Pons (tissue), 1 donor: ENCODE results near the gene SMIM13.

Experiments
- DNase-seq: peaks from one replicate; pipeline ENCODE4 v3.0.0-alpha.2; 2016; ENCODE audit warnings: low spot score

Gene SMIM13

GRCh38 chr6:11093626-11094410 is at the start of gene SMIM13:
Gene SMIM13, plus strand, starts transcription at chr6:11093834. Its CDS starts 480 bp downstream, at chr6:11094314.
- DNase-seq: peak; percentile 98

- no peak for DNase-seq
Observed at GRCh38 chr6:11043961-11044711, 49.5 kb upstream of the SMIM13 start, which contains the start of gene ELOVL2. Gene ELOVL2, minus strand, starts transcription at chr6:11044305. Its CDS starts 75 bp downstream, at chr6:11044230.

GRCh38 chr6:11044712-11045167 is 48.9 kb upstream of the SMIM13 start:
- DNase-seq: no peak

- no peak for DNase-seq
Observed at GRCh38 chr6:11050731-11051130, 42.9 kb upstream of the SMIM13 start.

GRCh38 chr6:11053307-11053706 is 40.3 kb upstream of the SMIM13 start:
- DNase-seq: no peak

- no peak for DNase-seq
Observed at GRCh38 chr6:11054722-11055121, 38.9 kb upstream of the SMIM13 start.

- no peak for DNase-seq
Observed at GRCh38 chr6:11055127-11055627, 38.5 kb upstream of the SMIM13 start.

GRCh38 chr6:11056871-11057270 is 36.8 kb upstream of the SMIM13 start:
- no peak for DNase-seq

GRCh38 chr6:11058406-11058805 is 35.2 kb upstream of the SMIM13 start:
- DNase-seq: no peak

- DNase-seq: no peak
Observed at GRCh38 chr6:11062083-11062482, 31.6 kb upstream of the SMIM13 start.

GRCh38 chr6:11062715-11063114 is 30.9 kb upstream of the SMIM13 start:
- peak; percentile 79 for DNase-seq

GRCh38 chr6:11064836-11065235 is 28.8 kb upstream of the SMIM13 start:
- DNase-seq: peak; percentile 93

- no peak for DNase-seq
Observed at GRCh38 chr6:11065436-11066202, 28.0 kb upstream of the SMIM13 start.

- DNase-seq: no peak
Observed at GRCh38 chr6:11066505-11067347, 26.9 kb upstream of the SMIM13 start.

- DNase-seq: no peak
Observed at GRCh38 chr6:11067348-11067747, 26.3 kb upstream of the SMIM13 start.

GRCh38 chr6:11069760-11070159 is 23.9 kb upstream of the SMIM13 start:
- no peak for DNase-seq

GRCh38 chr6:11072101-11072500 is 21.5 kb upstream of the SMIM13 start:
- DNase-seq: no peak

GRCh38 chr6:11076540-11076939 is 17.1 kb upstream of the SMIM13 start:
- no peak for DNase-seq

- DNase-seq: no peak
Observed at GRCh38 chr6:11078266-11078665, 15.4 kb upstream of the SMIM13 start.

- DNase-seq: no peak
Observed at GRCh38 chr6:11080296-11080695, 13.3 kb upstream of the SMIM13 start.

- DNase-seq: no peak
Observed at GRCh38 chr6:11083491-11083890, 10.1 kb upstream of the SMIM13 start.
